ENCODE data around the gene TMC6.
"Not testable (repeated sequence)": the region's sequence is repeated elsewhere in the genome, so short reads cannot be mapped to it uniquely, and the experiment has no call there.

- TF ChIP-seq CTCF, EZH2phosphoT487 (IDR thresholded peaks at IDR 0.05): not testable (repeated sequence)
Measured at GRCh38 chr17:78066976-78067375, 61.6 kb downstream of the TMC6 start.

Measured in neural progenitor cell (in vitro differentiated cells).